HepG2 (cell line): ENCODE measurements around the gene OTULINL. TPM values are rescaled to one million over a fixed set of nuclear protein-coding genes. Genes with fewer than 3 reads are reported as not detected.

Experiments
- ATF6 ChIP-seq: sonication (generic); formaldehyde crosslinking; conservative IDR thresholded peaks from 2 replicates; pipeline ENCODE4 v1.4.0; 2020; ENCODE audit warnings: missing genetic modification reagents
- CERS6 ChIP-seq: sonication (generic); formaldehyde crosslinking; IDR thresholded peaks from 2 replicates; pipeline ENCODE4 v1.5.0; 2020; ENCODE audit warnings: missing genetic modification reagents
- GMEB2 ChIP-seq: IDR thresholded peaks from 2 replicates; pipeline ENCODE4 v1.6.1; 2016; ENCODE audit warnings: missing biosample characterization, missing genetic modification reagents, low read depth
- HNRNPH1 ChIP-seq: fragments of 200-400 bp; formaldehyde crosslinking; optimal IDR thresholded peaks from 2 replicates; pipeline ENCODE3; 2017; ENCODE audit warnings: mild to moderate bottlenecking, low read depth, low read length
- NAIF1 ChIP-seq: sonication (generic); formaldehyde crosslinking; IDR thresholded peaks from 2 replicates; pipeline ENCODE4 v1.5.0; 2020; ENCODE audit warnings: mild to moderate bottlenecking, missing genetic modification reagents, borderline replicate concordance
- SOX6 ChIP-seq, 2 experiments: fragments of 450-650 bp in 1 of 2; sonication (generic) in 1 of 2; formaldehyde crosslinking in 1 of 2; IDR thresholded peaks; 2 replicates each; pipeline versions ENCODE4 v1.4.0 to v1.6.1; 2017 to 2020; ENCODE audit warnings: antibody characterized with exemption in 1 of 2, mild to moderate bottlenecking in 1 of 2, missing genetic modification reagents in 1 of 2
- ZNF432 ChIP-seq: sonication (generic); formaldehyde crosslinking; IDR thresholded peaks from 2 replicates; pipeline ENCODE4 v1.5.0; 2020; ENCODE audit warnings: missing genetic modification reagents, mild to moderate bottlenecking, borderline replicate concordance
- ZNF670 ChIP-seq: sonication (generic); formaldehyde crosslinking; IDR thresholded peaks from 2 replicates; pipeline ENCODE4 v1.8.0; 2022; ENCODE audit warnings: mild to moderate bottlenecking, missing genetic modification reagents, borderline replicate concordance
- ZNF740 ChIP-seq: sonication (generic); formaldehyde crosslinking; IDR thresholded peaks from 2 replicates; pipeline ENCODE4 v1.4.0; 2020; ENCODE audit warnings: missing genetic modification reagents
- polyA plus RNA-seq, 8 experiments: library from polyadenylated mRNA; depleted of rRNA in 3 of 8; stranded (reverse) in 7 of 8; unstranded in 1 of 8; fragments of >200 nt; fragmentation: Illumina TruSeq in 4 of 8; extraction: Trizol in 4 of 8; gene quantifications; 2 replicates each; pipeline versions ENCODE4 v1.2.1 to v1.2.3, GENCODE V29; 2011 to 2016; ENCODE audit warnings: low read depth in 4 of 8, missing spikeins in 1 of 8, mixed read lengths in 1 of 8; ENCODE audit not compliant: insufficient read depth in 1 of 8
- total RNA-seq, 5 experiments: library from RNA; depleted of rRNA; stranded (reverse); fragments of >200 nt; fragmentation: Illumina TruSeq; extraction: Trizol; gene quantifications; 2 replicates each; pipeline ENCODE4 v1.2.3, GENCODE V29; 2016; ENCODE audit warnings: low read depth in 1 of 5

OTULINL gene
- total and polyA plus RNA-seq, 2 of the 13 experiments (the other 11 are each of a cell fraction or from before 2014, with no cell fraction given) = 0.04 to 0.40 TPM

- TF ChIP-seq ATF6 (CRISPR knock-in tag) = no peak
- TF ChIP-seq HNRNPH1 = no peak
- TF ChIP-seq CERS6 = no peak
- no peak for TF ChIP-seq NAIF1
- TF ChIP-seq ZNF740 (CRISPR knock-in tag) = no peak
- TF ChIP-seq ZNF432 = no peak
- TF ChIP-seq SOX6 (IDR thresholded peaks at IDR 0.05) = no peak
- TF ChIP-seq SOX6 (CRISPR knock-in tag; IDR thresholded peaks at IDR 0.05) = no peak
- TF ChIP-seq GMEB2 (CRISPR knock-in tag) = no peak
- no peak for TF ChIP-seq ZNF670 (CRISPR knock-in tag)
- TF ChIP-seq, all 625 proteins: peak for 0
Observed at GRCh38 chr5:14590949-14591348, 9.4 kb downstream of the OTULINL start (continued).
